GM21367 (cell line): ENCODE data around the gene PNMT.

Experiments used
- ATAC-seq: cut with Tn5 transposase; IDR thresholded peaks from one replicate; pipeline ENCODE4 v1.9.1; 2021; ENCODE audit not compliant: unreplicated experiment

Gene PNMT

DNA sequence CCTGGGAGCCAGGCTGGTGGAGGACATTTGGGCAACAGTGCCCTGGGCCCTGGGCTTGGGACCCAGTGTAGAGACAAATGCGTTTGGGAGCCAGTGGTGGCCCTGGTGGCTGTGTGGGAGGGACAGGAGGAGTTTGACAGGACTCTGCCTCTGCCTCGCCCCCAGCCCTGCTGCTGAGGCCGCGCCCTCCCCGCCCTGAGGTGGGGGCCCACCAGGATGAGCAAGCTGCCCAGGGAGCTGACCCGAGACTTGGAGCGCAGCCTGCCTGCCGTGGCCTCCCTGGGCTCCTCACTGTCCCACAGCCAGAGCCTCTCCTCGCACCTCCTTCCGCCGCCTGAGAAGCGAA is 15.0 kb upstream of the PNMT start:
- no peak for ATAC-seq

DNA sequence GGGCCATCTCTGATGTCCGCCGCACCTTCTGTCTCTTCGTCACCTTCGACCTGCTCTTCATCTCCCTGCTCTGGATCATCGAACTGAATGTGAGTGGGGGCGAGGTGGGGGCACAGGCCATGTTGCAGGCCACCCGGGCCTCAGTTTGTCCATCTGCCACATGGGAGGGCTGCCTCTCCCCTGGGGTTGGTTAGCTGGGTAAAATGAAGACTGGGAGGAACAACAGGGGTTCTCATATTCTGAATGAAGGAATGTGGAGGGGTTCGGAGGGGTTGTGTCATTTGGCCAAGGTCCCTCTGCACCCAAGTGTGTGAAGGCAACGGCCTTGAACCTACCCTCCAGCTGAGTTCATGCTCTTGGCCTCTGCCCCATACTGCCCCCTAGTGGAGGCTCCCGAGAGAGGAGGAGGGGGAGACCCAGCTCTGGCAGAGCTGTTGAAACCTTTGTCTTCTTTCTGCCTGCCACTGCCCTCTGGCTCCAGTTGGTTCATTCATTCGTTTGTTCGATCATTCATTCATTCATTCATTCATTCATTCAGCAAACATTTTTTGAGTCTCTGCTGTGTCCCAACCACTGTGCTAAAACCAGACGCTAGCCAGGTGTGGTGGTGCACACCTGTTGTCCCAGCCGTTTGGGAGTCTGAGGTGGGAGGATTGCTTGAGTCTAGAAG is 14.5 kb upstream of the PNMT start:
- ATAC-seq: no peak

DNA sequence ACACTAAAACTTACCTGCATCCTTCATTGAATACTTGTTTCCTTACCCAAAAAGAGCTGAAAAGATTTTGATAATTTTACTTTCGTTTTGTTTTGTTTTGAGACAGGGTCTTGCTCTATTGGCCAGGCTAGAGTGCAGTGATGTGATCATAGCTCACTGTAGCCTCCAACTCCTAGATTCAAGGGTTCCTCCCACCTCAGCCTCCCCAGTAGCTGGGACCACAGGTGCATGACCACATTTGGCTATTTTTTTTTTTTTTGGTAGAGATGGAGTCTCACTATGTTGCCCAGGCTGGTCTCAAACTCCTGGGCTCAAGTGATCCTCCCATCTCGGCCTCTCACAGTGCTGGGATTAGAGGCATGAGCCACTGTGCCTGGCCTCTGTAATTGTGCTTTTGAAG is 13.1 kb upstream of the PNMT start:
- no peak for ATAC-seq

DNA sequence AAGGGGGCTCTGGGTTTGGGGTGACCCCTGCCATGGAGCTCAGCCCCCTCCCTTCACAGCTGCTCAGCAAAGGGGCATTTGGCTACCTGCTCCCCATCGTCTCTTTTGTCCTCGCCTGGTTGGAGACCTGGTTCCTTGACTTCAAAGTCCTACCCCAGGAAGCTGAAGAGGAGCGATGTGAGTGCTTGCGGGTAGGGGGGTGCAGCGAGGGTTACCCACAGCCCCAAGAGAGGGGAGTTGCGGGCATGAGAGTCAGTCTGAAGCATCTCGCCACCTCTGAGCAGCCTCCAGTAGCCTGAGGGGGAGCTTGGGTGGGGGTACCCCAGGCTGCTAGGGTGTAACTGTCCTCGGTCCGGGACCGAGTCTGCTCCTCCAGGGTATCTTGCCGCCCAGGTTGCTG is 9.9 kb upstream of the PNMT start:
- ATAC-seq: no peak

DNA sequence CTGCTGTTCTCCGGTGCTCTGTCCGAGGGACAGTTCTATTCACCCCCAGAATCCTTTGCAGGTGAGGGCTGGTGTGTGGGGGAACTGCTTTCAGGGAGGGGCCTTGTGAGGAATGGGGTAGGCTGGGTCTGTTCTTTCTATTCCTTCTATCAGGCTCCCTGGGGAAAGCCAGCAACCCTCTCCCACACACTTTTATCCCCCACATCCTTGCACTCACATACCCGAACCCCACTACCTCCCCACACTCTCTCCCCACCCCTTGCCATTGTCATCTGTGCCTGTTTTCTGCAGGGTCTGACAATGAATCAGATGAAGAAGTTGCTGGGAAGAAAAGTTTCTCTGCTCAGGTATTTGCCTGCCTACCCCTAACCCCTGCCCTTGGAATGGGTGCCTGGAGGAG is 9.5 kb upstream of the PNMT start:
- ATAC-seq: no peak

DNA sequence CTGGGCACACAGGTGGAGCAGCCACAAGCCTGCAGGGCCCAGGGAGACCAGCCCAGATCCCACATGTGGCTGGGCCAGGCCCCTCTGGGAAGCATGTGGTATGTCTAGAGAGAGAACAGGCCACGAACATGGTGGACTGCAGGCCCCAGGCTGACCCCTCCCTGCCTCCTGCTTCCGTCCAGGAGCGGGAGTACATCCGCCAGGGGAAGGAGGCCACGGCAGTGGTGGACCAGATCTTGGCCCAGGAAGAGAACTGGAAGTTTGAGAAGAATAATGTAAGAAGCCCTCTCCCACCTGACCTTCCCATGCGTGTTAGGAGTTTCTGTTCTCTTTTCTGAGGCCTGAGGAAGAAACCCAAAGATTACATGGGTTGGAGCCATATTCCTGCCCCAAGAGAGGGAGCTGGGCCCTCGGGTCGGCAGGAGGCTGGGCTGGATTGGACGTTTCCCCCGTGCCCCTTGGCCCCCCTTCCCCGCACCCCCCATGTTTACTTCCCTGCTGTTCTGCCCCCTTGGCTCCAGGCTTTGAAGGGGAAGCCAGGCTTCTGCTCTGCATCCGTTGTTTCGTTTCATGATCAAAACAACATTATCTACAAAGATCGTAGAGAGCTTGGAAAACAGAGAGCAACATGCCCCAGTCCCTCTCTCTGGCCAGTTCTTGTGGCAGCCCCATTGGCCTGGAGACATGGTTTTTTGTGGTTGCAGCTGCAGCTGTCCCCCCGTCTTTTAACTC is 8.8 kb upstream of the PNMT start:
- no peak for ATAC-seq

DNA sequence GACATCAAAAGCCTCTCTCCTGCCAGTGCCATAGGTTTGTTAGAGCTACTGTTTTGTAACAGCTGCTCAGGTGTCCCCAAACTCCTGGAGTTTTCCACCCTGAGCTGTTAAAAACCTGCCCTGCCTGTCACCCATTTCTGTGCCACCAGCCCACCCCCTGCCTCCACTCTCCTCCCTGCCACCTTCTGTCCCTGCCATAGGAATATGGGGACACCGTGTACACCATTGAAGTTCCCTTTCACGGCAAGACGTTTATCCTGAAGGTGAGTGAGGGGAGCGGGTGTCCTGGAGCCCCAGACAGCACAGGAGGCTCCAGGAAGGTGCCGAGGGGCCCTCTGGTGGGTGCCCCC is 8.3 kb upstream of the PNMT start:
- ATAC-seq: no peak

DNA sequence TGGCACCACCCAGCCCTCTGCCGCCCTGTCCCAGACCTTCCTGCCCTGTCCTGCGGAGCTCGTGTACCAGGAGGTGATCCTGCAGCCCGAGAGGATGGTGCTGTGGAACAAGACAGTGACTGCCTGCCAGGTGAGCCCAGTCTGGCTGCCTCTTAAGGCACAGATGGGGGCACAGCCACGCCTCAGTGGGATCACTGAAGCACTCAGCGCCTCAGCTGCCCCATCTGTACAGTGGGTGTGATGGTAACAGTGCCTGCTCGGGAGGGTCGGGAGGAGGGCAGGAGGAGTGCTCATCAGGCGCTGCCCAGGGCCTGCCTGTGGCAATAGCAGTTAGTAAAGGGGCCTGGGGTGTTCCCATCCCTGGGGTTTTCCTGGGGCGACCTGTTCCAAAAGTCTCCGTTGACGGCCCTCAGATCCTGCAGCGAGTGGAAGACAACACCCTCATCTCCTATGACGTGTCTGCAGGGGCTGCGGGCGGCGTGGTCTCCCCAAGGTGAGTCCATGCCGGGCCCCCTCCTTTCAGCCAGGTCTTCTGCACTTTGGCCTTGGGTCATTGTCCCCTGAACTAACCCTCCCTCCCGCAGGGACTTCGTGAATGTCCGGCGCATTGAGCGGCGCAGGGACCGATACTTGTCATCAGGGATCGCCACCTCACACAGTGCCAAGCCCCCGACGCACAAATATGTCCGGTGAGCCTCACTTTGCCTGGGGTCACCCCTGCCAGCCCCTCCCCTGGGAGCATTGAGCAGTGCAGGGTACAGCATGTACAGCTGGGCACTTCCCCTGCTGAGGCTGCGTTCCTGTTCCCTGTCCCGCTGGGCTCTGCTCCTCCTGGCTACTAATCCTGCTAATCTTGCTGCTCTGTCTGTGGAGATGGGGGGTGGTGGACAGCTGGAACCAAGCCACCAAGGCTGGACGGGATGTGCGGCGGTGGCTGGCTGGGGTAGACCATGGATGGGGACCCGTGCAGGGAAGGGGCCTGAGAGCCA is 7.6 kb upstream of the PNMT start:
- no peak for ATAC-seq

DNA sequence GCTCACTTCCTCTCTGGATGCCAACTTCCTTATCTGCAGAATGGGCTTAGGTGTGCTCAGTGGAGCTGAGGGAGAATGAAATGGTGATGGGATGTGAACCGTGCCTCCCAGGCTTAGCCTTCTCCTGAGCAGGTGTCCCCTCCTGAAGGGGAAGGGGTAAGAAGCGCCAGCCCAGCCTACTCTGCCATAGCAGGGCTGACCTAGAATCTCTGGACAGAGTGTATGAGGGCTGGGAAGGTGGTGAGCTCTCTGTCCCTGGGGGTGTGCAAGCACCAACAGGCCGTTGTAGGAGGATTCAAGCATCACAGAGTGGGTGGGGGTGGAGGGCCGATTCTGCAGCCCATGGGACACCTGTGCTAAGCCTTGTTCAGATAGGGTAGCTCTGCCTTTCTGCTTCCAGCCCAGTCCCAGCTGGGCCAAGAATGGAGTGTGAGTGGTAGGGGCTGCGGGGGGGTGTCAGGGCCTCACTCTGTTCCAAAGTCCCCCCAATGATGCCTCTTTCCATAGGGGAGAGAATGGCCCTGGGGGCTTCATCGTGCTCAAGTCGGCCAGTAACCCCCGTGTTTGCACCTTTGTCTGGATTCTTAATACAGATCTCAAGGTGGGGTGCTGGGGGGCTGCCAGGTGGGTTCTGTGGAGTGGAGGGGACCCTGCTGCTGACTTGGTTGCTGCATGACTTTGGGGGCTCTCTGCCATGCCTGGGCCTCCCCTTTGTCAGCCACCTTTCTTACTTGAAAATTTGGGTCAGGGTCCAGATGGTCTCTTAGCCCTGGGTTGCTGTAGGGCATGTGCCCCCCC is 6.3 kb upstream of the PNMT start:
- ATAC-seq: no peak

DNA sequence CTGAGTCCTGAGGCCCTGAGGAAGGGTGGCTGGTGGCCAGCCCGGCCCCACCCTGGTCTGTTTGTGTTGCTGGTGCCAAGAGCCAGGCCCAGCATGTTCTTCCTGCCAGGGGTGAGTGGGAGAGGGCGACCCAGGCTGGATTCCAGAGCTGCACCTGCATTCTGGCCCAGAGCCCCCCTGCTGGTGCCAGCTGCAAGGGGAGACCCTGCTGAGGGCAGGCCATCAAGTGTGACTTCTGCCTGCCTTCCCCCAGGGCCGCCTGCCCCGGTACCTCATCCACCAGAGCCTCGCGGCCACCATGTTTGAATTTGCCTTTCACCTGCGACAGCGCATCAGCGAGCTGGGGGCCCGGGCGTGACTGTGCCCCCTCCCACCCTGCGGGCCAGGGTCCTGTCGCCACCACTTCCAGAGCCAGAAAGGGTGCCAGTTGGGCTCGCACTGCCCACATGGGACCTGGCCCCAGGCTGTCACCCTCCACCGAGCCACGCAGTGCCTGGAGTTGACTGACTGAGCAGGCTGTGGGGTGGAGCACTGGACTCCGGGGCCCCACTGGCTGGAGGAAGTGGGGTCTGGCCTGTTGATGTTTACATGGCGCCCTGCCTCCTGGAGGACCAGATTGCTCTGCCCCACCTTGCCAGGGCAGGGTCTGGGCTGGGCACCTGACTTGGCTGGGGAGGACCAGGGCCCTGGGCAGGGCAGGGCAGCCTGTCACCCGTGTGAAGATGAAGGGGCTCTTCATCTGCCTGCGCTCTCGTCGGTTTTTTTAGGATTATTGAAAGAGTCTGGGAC is 5.5 kb upstream of the PNMT start:
- ATAC-seq: no peak

DNA sequence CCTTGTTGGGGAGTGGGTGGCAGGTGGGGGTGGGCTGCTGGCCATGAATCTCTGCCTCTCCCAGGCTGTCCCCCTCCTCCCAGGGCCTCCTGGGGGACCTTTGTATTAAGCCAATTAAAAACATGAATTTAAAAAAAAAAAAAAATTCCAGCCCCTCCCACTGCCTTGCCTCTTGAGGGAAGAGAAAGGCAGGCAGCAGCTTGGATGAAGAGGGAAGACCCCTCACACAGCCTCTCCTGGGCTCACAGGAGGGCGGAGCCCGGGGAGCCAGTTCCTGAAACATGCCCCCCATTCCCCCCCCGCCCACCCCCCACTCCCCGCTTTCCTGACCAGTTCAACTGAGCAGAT is 4.9 kb upstream of the PNMT start:
- ATAC-seq: no peak

DNA sequence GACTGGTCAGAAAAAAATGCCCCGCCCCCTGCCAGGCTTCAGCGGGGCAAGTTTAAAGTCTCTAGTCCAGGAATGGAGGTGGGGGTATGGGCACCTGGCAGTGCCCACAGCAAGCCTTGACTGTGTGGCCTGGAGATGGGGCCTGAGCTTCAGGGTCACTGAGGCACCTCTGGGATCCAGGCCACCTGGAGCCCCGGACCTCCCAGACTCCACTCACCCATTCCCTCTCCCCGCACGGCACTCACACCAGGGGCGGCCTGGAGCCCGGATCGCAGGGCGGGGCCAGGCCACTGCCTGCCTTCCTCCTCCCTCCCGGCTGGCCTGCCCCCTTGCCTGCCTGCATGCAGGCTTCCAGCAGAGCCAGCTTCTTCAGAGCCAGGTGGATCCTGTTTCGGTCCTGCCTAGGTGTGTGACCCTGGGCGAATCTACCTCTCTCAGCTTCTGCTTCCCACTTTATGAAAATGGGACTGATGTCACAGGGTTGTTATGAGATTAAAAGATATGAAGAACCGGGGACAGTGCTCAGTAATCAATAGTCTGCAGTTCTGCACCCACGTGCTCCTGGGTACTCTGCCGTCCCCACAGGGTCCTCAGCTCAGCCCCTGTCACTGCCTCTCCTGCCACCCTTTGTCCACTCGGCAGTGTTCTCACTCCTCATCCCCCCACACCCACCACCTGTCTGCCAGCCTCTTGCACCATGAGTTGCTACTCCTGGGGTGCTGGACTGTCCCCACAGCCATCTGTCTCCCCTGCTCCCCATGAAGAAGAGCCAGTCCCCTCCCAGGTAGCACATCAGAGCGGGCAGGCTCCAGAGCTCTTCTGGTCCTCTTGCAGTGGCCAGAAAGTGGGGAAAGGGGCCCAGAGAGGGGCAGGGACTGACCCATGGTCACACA is 4.3 kb upstream of the PNMT start:
- ATAC-seq: no peak

DNA sequence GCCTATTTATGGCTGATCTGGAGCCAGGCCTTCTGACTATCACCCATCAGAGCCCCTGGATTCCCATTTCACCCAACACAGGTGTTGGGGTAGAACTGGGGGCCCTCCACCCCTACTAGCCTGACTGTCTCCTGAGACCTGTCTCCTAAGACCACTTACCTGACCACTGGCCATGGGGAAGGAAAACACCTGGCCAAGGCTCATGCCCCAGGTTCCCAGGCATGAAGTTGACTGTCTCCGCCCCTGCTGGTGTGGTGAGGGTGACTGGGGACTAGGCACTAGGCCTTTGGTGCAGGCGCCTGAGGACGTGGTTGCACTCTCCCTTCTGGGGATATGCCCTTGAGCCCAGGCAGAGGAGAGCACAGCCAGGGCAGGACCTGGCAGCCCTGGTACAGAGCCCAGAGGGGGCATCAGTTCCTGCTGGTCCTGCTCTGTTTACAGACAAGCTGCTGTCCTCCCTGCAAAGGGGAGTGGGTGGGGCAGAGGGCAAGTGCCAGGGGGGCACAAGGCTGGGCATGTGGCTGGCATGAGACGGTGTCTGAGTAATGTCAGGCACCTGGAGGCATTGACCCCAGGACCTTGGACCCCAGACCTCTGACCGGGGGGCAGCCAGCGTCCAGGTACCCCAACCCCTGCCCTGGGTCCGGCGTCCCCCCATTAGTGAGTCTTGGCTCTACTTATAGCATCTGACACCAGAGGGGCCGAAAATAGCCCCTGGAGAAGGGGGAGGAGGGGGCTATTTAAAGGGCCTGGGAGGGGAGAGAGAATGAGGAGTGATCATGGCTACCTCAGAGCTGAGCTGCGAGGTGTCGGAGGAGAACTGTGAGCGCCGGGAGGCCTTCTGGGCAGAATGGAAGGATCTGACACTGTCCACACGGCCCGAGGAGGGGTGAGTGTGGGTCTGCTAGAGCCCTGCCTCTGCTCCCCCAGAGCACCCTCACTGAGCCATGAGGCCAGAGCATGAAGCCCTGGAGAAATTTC is 3.4 kb upstream of the PNMT start, which contains the start of gene TCAP:
Gene TCAP (plus strand): TSS at position 769 of the 981 bp plus-strand sequence. CDS start 11 bp downstream, at position 780.
- ATAC-seq: no peak

DNA sequence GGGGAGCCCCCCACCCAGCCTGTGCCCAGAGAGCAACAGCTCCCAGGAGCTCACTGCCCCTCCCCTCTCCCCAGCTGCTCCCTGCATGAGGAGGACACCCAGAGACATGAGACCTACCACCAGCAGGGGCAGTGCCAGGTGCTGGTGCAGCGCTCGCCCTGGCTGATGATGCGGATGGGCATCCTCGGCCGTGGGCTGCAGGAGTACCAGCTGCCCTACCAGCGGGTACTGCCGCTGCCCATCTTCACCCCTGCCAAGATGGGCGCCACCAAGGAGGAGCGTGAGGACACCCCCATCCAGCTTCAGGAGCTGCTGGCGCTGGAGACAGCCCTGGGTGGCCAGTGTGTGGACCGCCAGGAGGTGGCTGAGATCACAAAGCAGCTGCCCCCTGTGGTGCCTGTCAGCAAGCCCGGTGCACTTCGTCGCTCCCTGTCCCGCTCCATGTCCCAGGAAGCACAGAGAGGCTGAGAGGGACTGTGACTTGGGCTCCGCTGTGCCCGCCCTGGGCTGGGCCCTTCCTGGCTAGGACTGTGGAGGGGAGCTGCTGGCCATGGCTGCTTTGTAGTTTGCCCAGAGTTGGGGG is 2.5 kb upstream of the PNMT start:
- no peak for ATAC-seq

DNA sequence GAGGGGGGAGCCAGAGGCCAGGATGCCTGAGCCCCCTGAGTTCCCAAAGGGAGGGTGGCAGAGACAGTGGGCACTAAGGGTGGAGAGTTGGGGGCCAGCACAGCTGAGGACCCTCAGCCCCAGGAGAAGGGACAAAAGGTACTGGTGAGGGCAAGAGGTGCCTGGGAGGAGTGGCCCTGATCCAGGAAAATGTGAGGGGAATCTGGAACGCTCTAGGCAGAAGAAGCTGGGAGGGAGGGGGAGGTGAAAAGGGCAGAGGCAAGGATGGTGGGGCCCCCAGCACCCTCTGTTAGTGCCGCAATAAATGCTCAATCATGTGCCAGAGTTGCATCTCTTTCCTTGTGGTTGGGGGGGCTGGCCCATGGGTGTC is 2.0 kb upstream of the PNMT start:
- ATAC-seq: no peak

DNA sequence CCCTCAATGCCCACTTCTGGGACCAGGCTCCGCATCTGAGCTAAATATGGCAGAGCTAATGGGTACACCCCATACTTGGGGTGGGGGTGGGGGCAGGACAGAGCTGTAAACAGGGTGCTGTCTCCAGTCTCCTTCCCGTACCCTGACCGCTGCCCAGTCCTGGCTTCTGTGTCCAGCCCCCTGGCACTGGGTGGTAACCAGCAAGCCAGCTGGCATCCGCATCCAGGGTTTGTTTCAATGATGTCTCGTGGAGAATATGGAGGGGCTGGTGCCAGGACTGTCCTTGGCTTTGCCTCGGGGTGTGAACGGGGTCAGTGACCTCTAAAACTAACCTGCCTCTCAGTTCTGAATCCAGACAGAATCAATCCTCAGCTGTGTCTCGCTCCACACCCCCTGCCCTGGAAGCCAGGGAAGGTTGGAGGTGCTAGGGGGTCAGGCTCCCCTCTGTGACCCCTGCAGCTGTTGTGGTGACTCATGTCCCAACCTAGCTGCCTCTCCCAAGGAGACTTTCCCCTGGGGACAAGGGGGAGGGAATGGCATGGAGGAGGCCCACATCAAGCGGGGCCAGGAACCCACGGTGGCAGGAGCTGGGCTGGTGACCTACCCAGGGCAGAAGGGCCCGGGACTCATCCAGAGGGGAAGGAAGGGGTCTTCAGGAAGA is 1.5 kb upstream of the PNMT start:
- ATAC-seq: no peak

DNA sequence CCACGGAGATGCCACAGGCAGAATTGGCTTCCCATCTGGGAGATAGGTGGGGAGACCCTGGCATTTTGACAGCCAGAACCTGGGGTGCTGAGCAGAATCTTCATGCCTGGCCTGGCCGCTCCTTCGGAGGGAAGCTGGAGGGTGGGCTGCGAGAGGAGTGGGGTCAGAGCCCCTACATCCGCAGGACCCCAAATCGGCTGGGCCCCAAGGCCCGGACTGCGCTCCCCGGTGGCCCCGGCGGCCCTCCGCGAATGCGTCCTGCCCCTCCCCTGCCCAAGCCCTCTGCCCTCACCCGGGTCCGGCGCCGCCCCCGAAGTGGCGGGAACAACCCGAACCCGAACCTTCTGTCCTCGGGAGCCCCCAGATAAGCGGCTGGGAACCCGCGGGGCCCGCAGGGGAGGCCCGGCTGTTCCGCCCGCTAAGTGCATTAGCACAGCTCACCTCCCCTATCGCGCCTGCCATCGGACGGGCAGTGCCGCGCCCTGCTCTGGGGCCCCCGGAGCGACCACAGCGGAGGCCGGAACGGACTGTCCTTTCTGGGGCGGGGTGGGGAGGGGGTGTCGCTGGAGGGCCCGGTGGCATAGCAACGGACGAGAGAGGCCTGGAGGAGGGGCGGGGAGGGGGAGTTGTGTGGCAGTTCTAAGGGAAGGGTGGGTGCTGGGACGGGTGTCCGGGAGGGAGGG is 850 bp upstream of the PNMT start:
- no peak for ATAC-seq
